Gastrocnemius medialis (tissue), 4 donors: ENCODE results near the gene SHPK. TPM values are rescaled to one million over a fixed set of nuclear protein-coding genes. Genes with fewer than 3 reads are reported as not detected.

ENCODE experiments used
- ATAC-seq, 2 donors: fragments of 150-250 bp; one replicate each; pipeline ENCODE4 v1.9.1; 2016
- DNase-seq, 2 donors: peaks; one replicate each; pipeline ENCODE4 v3.0.0-alpha.2; 2019
- H3K27ac ChIP-seq, 4 donors: fragments of 200-600 bp; sonication (generic); 1 replicate in 1 of 4; 2 replicates in 3 of 4; pipeline ENCODE4 v1.5.1; 2016 to 2018; ENCODE audit warnings: mild to moderate bottlenecking in 2 of 4, moderate library complexity in 1 of 4
- H3K27me3 ChIP-seq, 3 donors: fragments of 200-600 bp; sonication (generic) in 2 of 3; 1 replicate in 1 of 3; 2 replicates in 2 of 3; pipeline versions ENCODE4 v1.5.1 to v1.6.0; 2016 to 2019; ENCODE audit warnings: mild to moderate bottlenecking in 1 of 3, moderate library complexity in 1 of 3
- H3K36me3 ChIP-seq, 2 donors: fragments of 200-600 bp; sonication (generic) in 1 of 2; one replicate each; pipeline ENCODE4 v1.5.1; 2017 to 2018
- H3K4me1 ChIP-seq, 2 donors: fragments of 200-600 bp; sonication (generic) in 1 of 2; one replicate each; pipeline ENCODE4 v1.5.1; 2016 to 2017; ENCODE audit warnings: mild to moderate bottlenecking in 2 of 2
- H3K4me3 ChIP-seq, 4 donors: fragments of 200-600 bp; sonication (generic) in 3 of 4; 1 replicate in 1 of 4; 2 replicates in 3 of 4; pipeline ENCODE4 v1.5.1; 2016 to 2019; ENCODE audit warnings: mild to moderate bottlenecking in 2 of 4
- H3K9me3 ChIP-seq, 3 donors: fragments of 200-600 bp; sonication (generic) in 2 of 3; 1 replicate in 1 of 3; 2 replicates in 2 of 3; pipeline ENCODE4 v1.5.1; 2016 to 2019
- CTCF ChIP-seq, 5 experiments: fragments of 450-650 bp in 3 of 5; fragments of 200-600 bp in 2 of 5; sonication (generic) in 2 of 5; IDR thresholded peaks in 4 of 5; conservative IDR thresholded peaks in 1 of 5; 1 replicate in 4 of 5; 2 replicates in 1 of 5; pipeline ENCODE4 v1.5.1; 2016 to 2019; ENCODE audit warnings: antibody characterized with exemption in 5 of 5, mild to moderate bottlenecking in 3 of 5, moderate library complexity in 3 of 5
- POLR2A ChIP-seq, 2 donors: fragments of 450-650 bp; IDR thresholded peaks; one replicate each; pipeline ENCODE4 v1.6.1; 2017; ENCODE audit warnings: antibody characterized with exemption in 2 of 2, mild to moderate bottlenecking in 2 of 2, moderate library complexity in 2 of 2
- in situ Hi-C, 4 donors: fragments of 200-750 bp; cut with MboI; loops; one replicate each; pipeline versions ENCODE4 v1.15.0 to v1.8.0; 2017; ENCODE audit warnings: low sequenced_read_pairs in 4 of 4
- intact Hi-C: fragments of 100-400 bp; cut with DNase I; formaldehyde crosslinking; loops from one replicate; pipeline ENCODE4 v1.15.1; 2023; ENCODE audit warnings: low total_unique reads
- total RNA-seq, 4 donors: library from RNA; depleted of rRNA; stranded (reverse); fragments of >200 nt; gene quantifications; one replicate each; pipeline versions ENCODE4 v1.1.0 to v1.2.3, GENCODE V29; 2016

Gene SHPK
- total RNA-seq, 4 donors from 2014 or later: 4.1 to 4.7 (median 4.4) TPM

GRCh38 chr17:3647251-3647650 lies 11.2 kb upstream of the SHPK start:
- H3K4me3 ChIP-seq: no peak overlapping the region
- no peak for DNase-seq
- no peak overlapping the region for H3K27ac ChIP-seq
- in situ Hi-C loops (no loop called here), intact Hi-C loops (no loop called here)
- H3K27me3 ChIP-seq: no peaks in the 10 kb centered on the region
- TF ChIP-seq CTCF (IDR thresholded peaks at IDR 0.05 in 4 of 5, conservative IDR thresholded peaks at IDR 0.05 in 1 of 5) (no peak), POLR2A (IDR thresholded peaks at IDR 0.05) (no peak)
- ATAC-seq: no peak
- no peaks in the 10 kb centered on the region for H3K9me3 ChIP-seq
- H3K36me3 ChIP-seq: peaks cover 0 to 58% of the 10 kb centered on the region in 2 donors
- H3K4me1 ChIP-seq: no peaks in the 10 kb centered on the region

GRCh38 chr17:3645310-3645709 lies 9.3 kb upstream of the SHPK start:
- DNase-seq (no peak), ATAC-seq (no peak)
- no peak for TF ChIP-seq CTCF (IDR thresholded peaks at IDR 0.05 in 4 of 5, conservative IDR thresholded peaks at IDR 0.05 in 1 of 5)
- Histone ChIP-seq H3K9me3 (no peaks in the 10 kb centered on the region), H3K27ac (no peak overlapping the region), H3K36me3 (peaks cover 0 to 65% of the 10 kb centered on the region in 2 donors), H3K4me1 (peaks cover 6 to 8% of the 10 kb centered on the region in 2 donors), H3K27me3 (no peaks in the 10 kb centered on the region), H3K4me3 (no peak overlapping the region)
- intact Hi-C loops (no loop called here), in situ Hi-C loops (no loop called here)

- no peaks in the 10 kb centered on the region for H3K27me3 ChIP-seq
- in situ Hi-C loops: no loop called here
- TF ChIP-seq CTCF (IDR thresholded peaks at IDR 0.05 in 4 of 5, conservative IDR thresholded peaks at IDR 0.05 in 1 of 5): no peak
- TF ChIP-seq POLR2A (IDR thresholded peaks at IDR 0.05): no peak
- ATAC-seq (no peak), DNase-seq (no peak)
- H3K27ac ChIP-seq: no peak overlapping the region
- no peaks in the 10 kb centered on the region for H3K9me3 ChIP-seq
- H3K4me3 ChIP-seq: no peak overlapping the region
- peaks cover 0 to 53% of the 10 kb centered on the region in 2 donors for H3K36me3 ChIP-seq
- intact Hi-C loops: no loop called here
- H3K4me1 ChIP-seq: peaks cover 14 to 16% of the 10 kb centered on the region in 2 donors
Observed at GRCh38 chr17:3643889-3644349, 7.9 kb upstream of the SHPK start.

- peak overlapping the region in 2 of 4 donors; percentile 35 to 81 for H3K27ac ChIP-seq
- intact Hi-C loops: loop anchor here (2.0 kb wide), 1 partner anchor 81 kb away; the partner anchor contains the start of gene HASPIN
- H3K36me3 ChIP-seq: peaks cover 0 to 39% of the 10 kb centered on the region in 2 donors
Observed at GRCh38 chr17:3641717-3642486, 5.9 kb upstream of the SHPK start.

More at GRCh38 chr17:3641717-3642486, 5.9 kb upstream of the SHPK start:
- ATAC-seq (no peak), DNase-seq (no peak)
- in situ Hi-C loops: no loop called here
- Histone ChIP-seq H3K4me3 (no peak overlapping the region), H3K4me1 (peaks cover 21 to 28% of the 10 kb centered on the region in 2 donors), H3K9me3 (no peaks in the 10 kb centered on the region), H3K27me3 (no peaks in the 10 kb centered on the region)
- no peak for TF ChIP-seq POLR2A (IDR thresholded peaks at IDR 0.05)
- TF ChIP-seq CTCF (IDR thresholded peaks at IDR 0.05 in 4 of 5, conservative IDR thresholded peaks at IDR 0.05 in 1 of 5): no peak
